ENCODE measurements around the gene ABCB11. TPM values are rescaled to one million over a fixed set of nuclear protein-coding genes. Genes with fewer than 3 reads are reported as not detected.

Gene ABCB11
- total and polyA plus RNA-seq, 11 donors, result 0.05 to 0.10 (median 0.09) TPM; not detected in 6

- Histone ChIP-seq H3K27me3 (no peaks in the 10 kb centered on the region), H3K36me3 (no peaks in the 10 kb centered on the region), H3K4me1 (peaks cover 0 to 2% (median 0%) of the 10 kb centered on the region in 12 donors), H3K4me3 (no peak overlapping the region), H3K9me3 (no peaks in the 10 kb centered on the region), H3K27ac (no peak overlapping the region)
- intact Hi-C loops (cut with DNase I), result loop anchor here in 8 of 10 donors (5.0 to 10.0 kb wide), 5 partner anchors 115 to 425 kb away; no protein-coding TSS in a partner anchor
- no peak for TF ChIP-seq POLR2A (IDR thresholded peaks at IDR 0.05)
- TF ChIP-seq CTCF (IDR thresholded peaks at IDR 0.05), result no peak
- ATAC-seq (no peak), DNase-seq (no peak)
- 93 to 100% (median 94%) methylated on average over 2 of the region's 2 CpGs for WGBS, 4 donors
Observed at GRCh38 chr2:168969865-168970264, 61.3 kb downstream of the ABCB11 start.

- TF ChIP-seq CTCF (IDR thresholded peaks at IDR 0.05) (no peak), POLR2A (IDR thresholded peaks at IDR 0.05) (no peak)
- Histone ChIP-seq H3K27ac (no peak overlapping the region), H3K36me3 (no peaks in the 10 kb centered on the region), H3K27me3 (no peaks in the 10 kb centered on the region), H3K4me1 (peaks cover 0 to 10% (median 0%) of the 10 kb centered on the region in 12 donors), H3K9me3 (no peaks in the 10 kb centered on the region), H3K4me3 (no peak overlapping the region)
- no peak for DNase-seq
- ATAC-seq, result no peak
- intact Hi-C loops (cut with DNase I), result loop anchor here in 8 of 10 donors (5.0 to 10.0 kb wide), 5 partner anchors 116 to 426 kb away; no protein-coding TSS in a partner anchor
- 88 to 95% (median 91%) methylated on average over 2 of the region's 2 CpGs for WGBS, 4 donors
Observed at GRCh38 chr2:168968342-168968741, 62.8 kb downstream of the ABCB11 start.

- no peak for TF ChIP-seq POLR2A (IDR thresholded peaks at IDR 0.05)
- no peak for TF ChIP-seq CTCF (IDR thresholded peaks at IDR 0.05)
- no peaks in the 10 kb centered on the region for H3K9me3 ChIP-seq
- DNase-seq (no peak), ATAC-seq (no peak)
- H3K4me1 ChIP-seq, result peaks cover 0 to 10% (median 0%) of the 10 kb centered on the region in 12 donors
- intact Hi-C loops (cut with DNase I), result loop anchor here (5.0 to 10.0 kb wide), 7 partner anchors 120 to 430 kb away; no protein-coding TSS in a partner anchor
- 91 to 95% (median 92%) methylated on average over 3 of the region's 3 CpGs for WGBS, 4 donors
- H3K4me3 ChIP-seq, result no peak overlapping the region
- H3K27ac ChIP-seq, result no peak overlapping the region
- no peaks in the 10 kb centered on the region for H3K36me3 ChIP-seq
- no peaks in the 10 kb centered on the region for H3K27me3 ChIP-seq
Observed at GRCh38 chr2:168964251-168964807, 66.8 kb downstream of the ABCB11 start.

GRCh38 chr2:168962636-168963035 lies 68.5 kb downstream of the ABCB11 start:
- 88 to 98% (median 90%) methylated on average over 1 of the region's 1 CpG for WGBS, 4 donors
- Histone ChIP-seq H3K36me3 (no peaks in the 10 kb centered on the region), H3K27ac (no peak overlapping the region), H3K4me1 (peaks cover 0 to 10% (median 0%) of the 10 kb centered on the region in 12 donors), H3K27me3 (no peaks in the 10 kb centered on the region), H3K9me3 (no peaks in the 10 kb centered on the region), H3K4me3 (no peak overlapping the region)
- no peak for TF ChIP-seq CTCF (IDR thresholded peaks at IDR 0.05)
- no peak for TF ChIP-seq POLR2A (IDR thresholded peaks at IDR 0.05)
- ATAC-seq (no peak), DNase-seq (no peak)
- intact Hi-C loops (cut with DNase I), result loop anchor here (5.0 to 10.0 kb wide), 7 partner anchors 122 to 432 kb away; no protein-coding TSS in a partner anchor
